Spleen (tissue), 11 donors: ENCODE results near the gene NFKBIL1. TPM values are rescaled to one million over a fixed set of nuclear protein-coding genes. Genes with fewer than 3 reads are reported as not detected.

ENCODE experiments used
- DNase-seq: peaks from one replicate; pipeline ENCODE4 v3.0.0-alpha.2; 2020
- H3K27ac ChIP-seq, 8 donors: fragments of 200-600 bp; sonication (generic) in 7 of 8; 1 replicate in 4 of 8; 2 replicates in 4 of 8; pipeline versions ENCODE4 v1.5.0 to v1.8.0; 2016 to 2021; ENCODE audit warnings: inconsistent platforms in 4 of 8, mild to moderate bottlenecking in 4 of 8, moderate library complexity in 1 of 8
- H3K27me3 ChIP-seq, 7 donors: fragments of 200-600 bp; sonication (generic) in 6 of 7; replicated peaks in 1 of 7; 1 replicate in 4 of 7; 2 replicates in 3 of 7; pipeline versions ENCODE4 v1.5.0 to v1.8.0; 2016 to 2021; ENCODE audit warnings: inconsistent platforms in 3 of 7, mild to moderate bottlenecking in 1 of 7
- H3K36me3 ChIP-seq, 6 donors: fragments of 200-600 bp; sonication (generic) in 5 of 6; 1 replicate in 4 of 6; 2 replicates in 2 of 6; pipeline versions ENCODE4 v1.5.0 to v1.8.0; 2016 to 2021; ENCODE audit warnings: inconsistent platforms in 2 of 6
- H3K4me1 ChIP-seq, 6 donors: fragments of 200-600 bp; sonication (generic) in 5 of 6; 1 replicate in 3 of 6; 2 replicates in 3 of 6; pipeline versions ENCODE4 v1.5.0 to v1.8.0; 2016 to 2021; ENCODE audit warnings: inconsistent platforms in 3 of 6
- H3K4me3 ChIP-seq, 8 donors: fragments of 200-600 bp; sonication (generic) in 7 of 8; 1 replicate in 4 of 8; 2 replicates in 4 of 8; pipeline versions ENCODE4 v1.5.0 to v1.8.0; 2016 to 2021; ENCODE audit warnings: inconsistent platforms in 4 of 8, mild to moderate bottlenecking in 4 of 8, moderate library complexity in 2 of 8
- H3K9me3 ChIP-seq, 8 donors: fragments of 200-600 bp; sonication (generic) in 7 of 8; 1 replicate in 4 of 8; 2 replicates in 4 of 8; pipeline versions ENCODE4 v1.5.0 to v1.8.0; 2016 to 2021; ENCODE audit warnings: inconsistent platforms in 4 of 8
- CTCF ChIP-seq, 11 experiments: fragments of 200-600 bp in 7 of 11; fragments of 450-650 bp in 4 of 11; sonication (generic) in 4 of 11; IDR thresholded peaks in 8 of 11; conservative IDR thresholded peaks in 3 of 11; 1 replicate in 7 of 11; 2 replicates in 4 of 11; pipeline versions ENCODE4 v1.4.0 to v1.8.0; 2016 to 2021; ENCODE audit warnings: antibody characterized with exemption in 11 of 11, inconsistent platforms in 4 of 11, mild to moderate bottlenecking in 1 of 11
- POLR2A ChIP-seq, 3 donors: fragments of 450-650 bp; IDR thresholded peaks; one replicate each; pipeline ENCODE4 v1.5.1; 2017; ENCODE audit warnings: antibody characterized with exemption in 3 of 3, mild to moderate bottlenecking in 1 of 3
- POLR2AphosphoS5 ChIP-seq, 3 donors: sonication (generic); formaldehyde crosslinking; IDR thresholded peaks; one replicate each; pipeline ENCODE4 v1.5.1; 2017; ENCODE audit warnings: antibody characterized with exemption in 3 of 3
- WGBS, 5 donors: extraction: QIAGEN DNeasy Blood & Tissue Kit in 3 of 5; methylation state at CpG; one replicate each; pipeline versions ENCODE4 v1.1.5 to v1.1.7; 2013 to 2018; 5-methylcytosine and 5-hydroxymethylcytosine counted together
- intact Hi-C: fragments of 100-400 bp; cut with DNase I; formaldehyde crosslinking; loops from one replicate; pipeline ENCODE4 v1.15.0; 2023; ENCODE audit warnings: low total_unique reads
- polyA plus RNA-seq, 3 donors: library from polyadenylated mRNA; stranded (reverse); fragments of 200-250 nt; gene quantifications; one replicate each; pipeline ENCODE4 v1.2.1, GENCODE V29; 2013
- total RNA-seq, 7 donors: library from RNA; depleted of rRNA in 3 of 7; stranded (reverse); fragments of >200 nt in 3 of 7; fragmentation: NEBNext Ultra II Directional in 4 of 7; extraction: Animal tissue kit (Norgen Biotek cat#: 25700) in 4 of 7; gene quantifications; one replicate each; pipeline versions ENCODE4 v1.1.0 to v1.2.1, GENCODE V29; 2016 to 2021
- donor health status: healthy with polysubstance abuse.
- donor health status: DM: no; HTN: no; CAD: no; lungs with moderate emphysema.
- donor health status: DM: no; HTN: no; CAD: no.
- donor health status: Bipolar disorder and iron deficiency.
- donor health status: healthy.
- donor health status: DM: no; HTN: no; CAD: no.
- donor health status: DM: yes; HTN: yes; CAD: no.

The NFKBIL1 gene
- total and polyA plus RNA-seq, 10 donors, result 11.0 to 36.3 (median 19.4) TPM

DNA sequence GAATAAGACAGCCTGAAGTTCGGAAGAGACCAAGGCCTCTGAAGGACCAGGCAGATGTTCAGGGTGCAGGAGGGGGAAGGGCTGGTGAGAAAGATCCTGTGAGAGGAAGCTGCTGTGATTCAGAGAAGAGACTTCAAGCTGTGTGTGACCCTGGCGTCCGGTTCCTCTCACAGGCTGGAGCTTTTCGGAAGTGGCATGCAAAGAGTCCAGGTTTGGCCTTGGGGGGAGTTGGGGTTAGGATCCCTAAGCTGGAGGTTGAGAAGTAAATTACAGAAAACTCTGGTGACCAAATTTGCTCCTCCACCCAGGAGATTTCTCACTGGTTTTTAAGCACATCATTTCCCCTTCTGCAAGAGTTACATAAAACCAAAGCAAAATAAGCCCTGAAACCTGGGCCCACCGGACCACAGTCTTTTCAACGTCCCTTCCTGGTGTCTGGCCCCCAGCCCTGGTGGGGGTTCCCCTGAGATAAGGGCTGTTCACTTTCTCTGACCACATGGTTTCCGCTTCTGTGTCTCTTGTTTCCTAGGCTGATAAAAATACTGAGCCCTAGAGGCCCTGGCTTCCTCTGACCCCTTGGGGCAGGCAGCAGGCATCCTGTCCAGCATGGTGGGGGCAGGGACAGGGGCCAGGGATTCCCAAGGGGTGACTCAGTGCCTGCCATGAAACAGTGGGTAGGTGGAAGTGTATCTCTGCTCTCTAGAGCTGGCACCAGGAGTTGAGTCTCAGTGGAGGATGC lies 12.7 kb downstream of the NFKBIL1 start:
- 2 to 14% (median 8%) methylated on average over 7 of the region's 7 CpGs for WGBS, 5 donors
- peak overlapping the region; percentile 75 to 92 (median 90) for H3K27ac ChIP-seq
- intact Hi-C loops, result no loop called here
- peak; percentile 94 for DNase-seq
- H3K4me1 ChIP-seq, result peaks cover 76 to 99% (median 85%) of the 10 kb centered on the region in 6 donors
- peak in 3 of 11 experiments; percentile 7 to 30 (median 22) for TF ChIP-seq CTCF (IDR thresholded peaks at IDR 0.05 in 8 of 11, conservative IDR thresholded peaks at IDR 0.05 in 3 of 11)
- TF ChIP-seq POLR2A (IDR thresholded peaks at IDR 0.05), result no peak
- TF ChIP-seq POLR2AphosphoS5 (IDR thresholded peaks at IDR 0.05), result peak; percentile 72 to 93 (median 92)
- H3K27me3 ChIP-seq, result no peaks in the 10 kb centered on the region
- peak overlapping the region in 7 of 8 donors; percentile 4 to 64 (median 26) for H3K4me3 ChIP-seq
- no peaks in the 10 kb centered on the region for H3K9me3 ChIP-seq
- H3K36me3 ChIP-seq, result peaks cover 0 to 20% (median 0%) of the 10 kb centered on the region in 6 donors

DNA sequence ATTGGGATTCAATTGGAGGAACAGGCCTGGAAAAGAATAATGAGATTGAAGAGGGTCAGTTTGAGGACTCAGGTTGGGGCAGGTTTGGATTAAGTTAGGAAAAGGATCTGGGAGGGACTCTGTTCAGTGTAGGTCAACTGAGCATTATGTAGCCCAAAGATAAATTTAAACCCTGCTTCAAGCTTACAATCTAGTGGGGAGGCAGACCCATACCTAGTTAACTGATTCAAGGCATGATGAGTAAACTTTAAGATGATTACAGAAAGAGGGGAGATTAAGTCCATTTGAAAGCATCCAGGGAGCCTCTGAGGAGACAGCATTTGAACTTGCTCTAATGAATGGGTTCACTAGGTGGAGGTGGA lies 13.3 kb downstream of the NFKBIL1 start:
- peak overlapping the region in 2 of 8 donors; percentile 26 to 64 for H3K4me3 ChIP-seq
- H3K4me1 ChIP-seq, result peaks cover 75 to 100% (median 83%) of the 10 kb centered on the region in 6 donors
- H3K9me3 ChIP-seq, result no peaks in the 10 kb centered on the region
- intact Hi-C loops, result no loop called here
- H3K27me3 ChIP-seq, result no peaks in the 10 kb centered on the region
- TF ChIP-seq CTCF (IDR thresholded peaks at IDR 0.05 in 8 of 11, conservative IDR thresholded peaks at IDR 0.05 in 3 of 11), result no peak
- peak overlapping the region; percentile 75 to 92 (median 90) for H3K27ac ChIP-seq
- H3K36me3 ChIP-seq, result peaks cover 0 to 20% (median 0%) of the 10 kb centered on the region in 6 donors
- no peak for DNase-seq

- no peaks in the 10 kb centered on the region for H3K27me3 ChIP-seq
- no peak for DNase-seq
- intact Hi-C loops, result no loop called here
- TF ChIP-seq POLR2A (IDR thresholded peaks at IDR 0.05) (no peak), CTCF (IDR thresholded peaks at IDR 0.05 in 8 of 11, conservative IDR thresholded peaks at IDR 0.05 in 3 of 11) (no peak), POLR2AphosphoS5 (IDR thresholded peaks at IDR 0.05) (no peak)
- H3K4me3 ChIP-seq, result no peak overlapping the region
- H3K36me3 ChIP-seq, result no peaks in the 10 kb centered on the region
- H3K27ac ChIP-seq, result peak overlapping the region; percentile 31 to 98 (median 64)
- H3K4me1 ChIP-seq, result peaks cover 47 to 98% (median 65%) of the 10 kb centered on the region in 6 donors
- WGBS, 5 donors, result 39 to 56% (median 42%) methylated on average over 9 of the region's 9 CpGs
- H3K9me3 ChIP-seq, result no peaks in the 10 kb centered on the region
Measured at GRCh38 chr6:31567531-31568370, 20.3 kb downstream of the NFKBIL1 start.

- no peak for TF ChIP-seq POLR2A (IDR thresholded peaks at IDR 0.05)
- no peak for TF ChIP-seq CTCF (IDR thresholded peaks at IDR 0.05 in 8 of 11, conservative IDR thresholded peaks at IDR 0.05 in 3 of 11)
- peak in 1 of 3 donors; percentile 81 for TF ChIP-seq POLR2AphosphoS5 (IDR thresholded peaks at IDR 0.05)
- Histone ChIP-seq H3K27ac (peak overlapping the region; percentile 21 to 98 (median 64)), H3K9me3 (no peaks in the 10 kb centered on the region), H3K4me3 (no peak overlapping the region), H3K27me3 (no peaks in the 10 kb centered on the region), H3K36me3 (no peaks in the 10 kb centered on the region), H3K4me1 (peaks cover 39 to 98% (median 65%) of the 10 kb centered on the region in 6 donors)
- intact Hi-C loops, result no loop called here
- 15 to 28% (median 18%) methylated on average over 3 of the region's 3 CpGs for WGBS, 5 donors
- DNase-seq, result peak; percentile 84
Measured at GRCh38 chr6:31568537-31568961, 21.1 kb downstream of the NFKBIL1 start.
